PC-9 (cell line): Measurements from ENCODE around the gene MARCHF3.

ENCODE experiments used
- CTCF ChIP-seq: fragments of 200-600 bp; sonication (generic); conservative IDR thresholded peaks from 2 replicates; pipeline ENCODE4 v1.6.1; 2017; ENCODE audit warnings: mixed run types, antibody characterized with exemption, mild to moderate bottlenecking, moderate library complexity
- EZH2 ChIP-seq: fragments of 200-600 bp; sonication (generic); IDR thresholded peaks from 2 replicates; pipeline ENCODE4 v1.8.0; 2017; ENCODE audit warnings: antibody characterized with exemption, low read depth

GRCh38 chr5:126984632-126985031, 45.7 kb downstream of the MARCHF3 start:
- TF ChIP-seq CTCF (no peak), EZH2 (no peak)
